Osteoblast (primary cell): ENCODE results near the gene MTCH1. TPM values are rescaled to one million over a fixed set of nuclear protein-coding genes. Genes with fewer than 3 reads are reported as not detected.

Experiments used
- DNase-seq: peaks from one replicate; pipeline ENCODE4 v3.0.0; 2011; ENCODE audit warnings: low spot score, mixed read lengths; ENCODE audit not compliant: insufficient read length; ENCODE audit errors: missing footprints
- H2AFZ ChIP-seq: 2 replicates; pipeline ENCODE4 v1.6.0; 2011; ENCODE audit warnings: mild to moderate bottlenecking, low read length
- H3K27ac ChIP-seq: 2 replicates; pipeline ENCODE4 v1.5.1; 2011; ENCODE audit warnings: mild to moderate bottlenecking, low read depth, low read length, moderate library complexity
- H3K27me3 ChIP-seq: 2 replicates; pipeline ENCODE4 v1.6.0; 2012; ENCODE audit warnings: mild to moderate bottlenecking, control low read depth, inconsistent platforms, low read length, moderate library complexity; ENCODE audit not compliant: insufficient read depth
- H3K36me3 ChIP-seq: 2 replicates; pipeline ENCODE4 v1.5.1; 2011; ENCODE audit warnings: mild to moderate bottlenecking, low read length, control low read depth, moderate library complexity; ENCODE audit not compliant: insufficient read depth
- H3K4me1 ChIP-seq: 2 replicates; pipeline ENCODE4 v1.5.1; 2011; ENCODE audit warnings: mild to moderate bottlenecking, low read length, control low read depth, moderate library complexity; ENCODE audit not compliant: insufficient read depth
- H3K4me2 ChIP-seq: 2 replicates; pipeline ENCODE4 v1.6.0; 2011; ENCODE audit warnings: mild to moderate bottlenecking, low read length; ENCODE audit not compliant: insufficient read depth
- H3K4me3 ChIP-seq: fragments of 200-600 bp; sonication (generic); 3 replicates; pipeline ENCODE4 v1.5.1; 2012; ENCODE audit warnings: mild to moderate bottlenecking, low read length, inconsistent platforms; ENCODE audit not compliant: insufficient read depth
- H3K79me2 ChIP-seq: 2 replicates; pipeline ENCODE4 v1.6.0; 2012; ENCODE audit warnings: mild to moderate bottlenecking, low read length, control low read depth, inconsistent platforms; ENCODE audit not compliant: insufficient read depth
- H3K9me3 ChIP-seq: 2 replicates; pipeline ENCODE4 v1.5.1; 2011; ENCODE audit warnings: low read depth, low read length, control low read depth
- H4K20me1 ChIP-seq: 2 replicates; pipeline ENCODE4 v1.6.0; 2012; ENCODE audit warnings: mild to moderate bottlenecking, low read length, control low read depth; ENCODE audit not compliant: insufficient read depth
- total RNA-seq: library from RNA; depleted of rRNA; stranded (reverse); fragments of >200 nt; gene quantifications from 2 replicates; pipeline ENCODE4 v1.2.3, GENCODE V29; 2012
- TF ChIP-seq, protein P1 (sequence below): IDR thresholded peaks from 2 replicates; pipeline ENCODE4 v1.5.1; 2011; ENCODE audit warnings: mild to moderate bottlenecking, low read depth, low read length, moderate library complexity; ENCODE audit errors: extremely low read depth

The MTCH1 gene, protein sequence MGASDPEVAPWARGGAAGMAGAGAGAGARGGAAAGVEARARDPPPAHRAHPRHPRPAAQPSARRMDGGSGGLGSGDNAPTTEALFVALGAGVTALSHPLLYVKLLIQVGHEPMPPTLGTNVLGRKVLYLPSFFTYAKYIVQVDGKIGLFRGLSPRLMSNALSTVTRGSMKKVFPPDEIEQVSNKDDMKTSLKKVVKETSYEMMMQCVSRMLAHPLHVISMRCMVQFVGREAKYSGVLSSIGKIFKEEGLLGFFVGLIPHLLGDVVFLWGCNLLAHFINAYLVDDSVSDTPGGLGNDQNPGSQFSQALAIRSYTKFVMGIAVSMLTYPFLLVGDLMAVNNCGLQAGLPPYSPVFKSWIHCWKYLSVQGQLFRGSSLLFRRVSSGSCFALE
- total RNA-seq, result 183 and 185 TPM in 2 replicates

DNA sequence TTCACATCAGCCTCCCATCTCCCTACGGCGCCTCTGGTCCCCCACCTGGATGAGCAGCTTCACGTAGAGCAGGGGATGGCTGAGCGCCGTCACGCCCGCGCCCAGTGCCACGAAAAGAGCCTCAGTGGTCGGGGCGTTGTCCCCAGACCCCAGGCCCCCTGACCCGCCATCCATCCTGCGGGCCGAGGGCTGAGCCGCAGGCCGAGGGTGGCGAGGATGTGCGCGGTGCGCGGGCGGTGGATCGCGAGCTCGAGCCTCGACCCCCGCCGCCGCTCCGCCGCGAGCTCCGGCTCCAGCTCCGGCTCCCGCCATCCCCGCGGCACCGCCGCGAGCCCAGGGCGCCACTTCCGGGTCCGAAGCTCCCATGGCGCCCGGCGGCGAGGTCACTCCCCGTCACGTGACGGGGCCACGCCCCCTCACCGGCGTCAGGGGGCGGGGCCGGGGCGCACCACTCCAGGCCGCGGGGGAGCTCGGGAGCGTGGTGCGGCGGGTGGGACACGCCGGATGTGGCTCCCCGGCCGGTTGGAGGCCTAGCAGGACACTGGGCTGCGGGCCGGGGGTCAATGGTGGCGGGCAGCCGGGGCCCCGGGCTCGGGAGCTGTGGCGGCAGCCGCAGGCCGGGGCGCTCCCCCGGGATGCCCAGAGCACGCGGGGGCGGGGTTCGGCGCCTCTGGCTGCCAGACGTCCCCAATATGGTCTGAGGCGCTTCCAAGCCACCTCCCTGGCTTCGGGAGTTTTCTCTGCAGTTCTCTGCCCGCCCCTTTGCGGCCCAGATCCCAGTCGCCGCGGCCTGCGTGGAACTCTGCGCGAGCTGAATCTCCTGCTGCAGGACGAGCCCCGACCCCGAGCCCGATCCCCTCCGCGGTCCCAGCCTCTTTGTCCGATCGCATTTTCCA, at the start of gene MTCH1:
MTCH1 (minus strand) TSS at position 389 of the 896 bp plus-strand sequence; CDS start at position 366, 23 bp downstream.
- Histone ChIP-seq H3K4me1 (peaks cover 30% of the 10 kb centered on the region), H2AFZ (peak within 1 kb of the TSS; percentile 82), H3K36me3 (no peaks in the 10 kb centered on the region), H3K27me3 (no peaks in the 10 kb centered on the region), H3K4me3 (peak within 1 kb of the TSS; percentile 99), H3K79me2 (peaks cover 57% of the 10 kb centered on the region), H3K9me3 (no peaks in the 10 kb centered on the region), H4K20me1 (peaks cover 36% of the 10 kb centered on the region), H3K4me2 (peak within 1 kb of the TSS; percentile 97), H3K27ac (peak within 1 kb of the TSS; percentile 89)
- TF ChIP-seq, protein P1, sequence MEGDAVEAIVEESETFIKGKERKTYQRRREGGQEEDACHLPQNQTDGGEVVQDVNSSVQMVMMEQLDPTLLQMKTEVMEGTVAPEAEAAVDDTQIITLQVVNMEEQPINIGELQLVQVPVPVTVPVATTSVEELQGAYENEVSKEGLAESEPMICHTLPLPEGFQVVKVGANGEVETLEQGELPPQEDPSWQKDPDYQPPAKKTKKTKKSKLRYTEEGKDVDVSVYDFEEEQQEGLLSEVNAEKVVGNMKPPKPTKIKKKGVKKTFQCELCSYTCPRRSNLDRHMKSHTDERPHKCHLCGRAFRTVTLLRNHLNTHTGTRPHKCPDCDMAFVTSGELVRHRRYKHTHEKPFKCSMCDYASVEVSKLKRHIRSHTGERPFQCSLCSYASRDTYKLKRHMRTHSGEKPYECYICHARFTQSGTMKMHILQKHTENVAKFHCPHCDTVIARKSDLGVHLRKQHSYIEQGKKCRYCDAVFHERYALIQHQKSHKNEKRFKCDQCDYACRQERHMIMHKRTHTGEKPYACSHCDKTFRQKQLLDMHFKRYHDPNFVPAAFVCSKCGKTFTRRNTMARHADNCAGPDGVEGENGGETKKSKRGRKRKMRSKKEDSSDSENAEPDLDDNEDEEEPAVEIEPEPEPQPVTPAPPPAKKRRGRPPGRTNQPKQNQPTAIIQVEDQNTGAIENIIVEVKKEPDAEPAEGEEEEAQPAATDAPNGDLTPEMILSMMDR, result no peak
- peak; percentile 99 for DNase-seq

DNA sequence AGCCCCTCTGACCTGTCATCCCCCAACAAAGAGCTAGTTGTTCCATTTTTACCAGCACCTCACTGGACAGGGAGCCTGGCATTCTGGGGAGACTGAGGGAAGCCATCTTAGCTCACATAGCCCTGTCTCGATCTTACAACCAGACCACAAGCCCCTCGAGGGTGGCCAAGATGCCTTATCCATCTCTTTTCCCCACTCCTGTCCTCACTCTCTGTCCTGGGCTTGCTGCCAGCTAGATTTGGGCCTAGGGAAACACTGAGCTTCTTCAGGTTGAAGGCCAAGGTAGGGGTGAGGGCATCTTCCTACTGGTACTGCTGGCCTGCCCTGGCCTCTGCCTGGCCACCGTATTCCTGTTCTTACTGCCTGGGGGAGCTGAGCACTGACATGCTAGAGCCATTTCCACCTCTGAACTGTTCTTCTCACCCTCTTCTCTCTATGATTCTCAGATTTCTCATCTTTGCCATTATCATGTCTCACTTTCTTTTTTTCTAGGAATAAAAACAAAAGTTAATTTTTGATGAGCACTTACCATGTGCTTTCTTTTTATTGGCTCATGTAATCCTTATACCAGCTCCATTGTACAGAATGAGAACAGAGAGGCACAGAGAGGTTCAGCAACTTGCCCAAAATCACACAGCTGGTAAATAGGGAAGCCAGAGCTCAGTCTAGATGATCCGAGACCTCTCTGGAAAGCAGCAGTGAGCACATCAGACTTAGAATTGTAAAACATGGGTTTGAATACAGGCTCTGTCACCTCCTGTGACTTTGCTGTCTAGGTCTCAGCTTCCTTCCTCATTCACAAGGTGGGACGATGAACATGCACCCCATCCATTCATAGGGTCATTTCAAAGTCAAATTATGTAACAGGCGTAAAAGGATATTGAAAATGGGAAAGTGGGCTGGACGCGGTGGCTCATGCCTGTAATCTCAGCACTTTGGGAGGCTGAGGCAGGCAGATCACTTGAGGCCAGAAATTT, 48.1 kb upstream of the MTCH1 start:
- H2AFZ ChIP-seq, result no peak overlapping the region
- no peaks in the 10 kb centered on the region for H4K20me1 ChIP-seq
- H3K27me3 ChIP-seq, result no peaks in the 10 kb centered on the region
- no peaks in the 10 kb centered on the region for H3K79me2 ChIP-seq
- H3K36me3 ChIP-seq, result no peaks in the 10 kb centered on the region
- H3K4me3 ChIP-seq, result no peak overlapping the region
- H3K27ac ChIP-seq, result no peak overlapping the region
- no peak overlapping the region for H3K4me2 ChIP-seq
- H3K4me1 ChIP-seq, result no peaks in the 10 kb centered on the region
- H3K9me3 ChIP-seq, result no peaks in the 10 kb centered on the region
- DNase-seq, result no peak
- TF ChIP-seq, protein P1, result no peak

DNA sequence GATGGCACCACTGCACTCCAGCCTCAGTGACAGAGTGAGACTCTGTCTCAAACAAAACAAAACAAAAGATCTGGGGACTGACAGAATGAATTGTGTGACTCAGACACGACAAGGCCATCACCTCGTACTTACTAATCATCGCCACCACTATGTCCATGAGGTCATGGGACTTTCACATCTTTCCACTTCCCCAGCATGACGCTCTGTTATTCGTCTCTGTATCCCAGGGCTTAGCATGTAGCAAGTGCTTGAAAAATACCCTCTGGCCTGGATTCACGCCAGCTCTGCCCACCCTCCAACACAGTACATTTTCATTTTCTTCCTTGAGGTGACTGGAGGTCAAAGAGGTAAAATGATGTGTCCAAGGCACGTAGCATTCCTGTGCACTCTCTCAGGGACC, 47.3 kb upstream of the MTCH1 start:
- no peak overlapping the region for H2AFZ ChIP-seq
- no peak for DNase-seq
- TF ChIP-seq, protein P1, result no peak
- H3K4me1 ChIP-seq, result no peaks in the 10 kb centered on the region
- H3K27ac ChIP-seq, result no peak overlapping the region
- no peaks in the 10 kb centered on the region for H4K20me1 ChIP-seq
- no peak overlapping the region for H3K4me3 ChIP-seq
- no peaks in the 10 kb centered on the region for H3K79me2 ChIP-seq
- no peaks in the 10 kb centered on the region for H3K27me3 ChIP-seq
- no peak overlapping the region for H3K4me2 ChIP-seq
- H3K9me3 ChIP-seq, result no peaks in the 10 kb centered on the region
- H3K36me3 ChIP-seq, result no peaks in the 10 kb centered on the region
